ENCODE results near the gene THOC6. TPM values are rescaled to one million over a fixed set of nuclear protein-coding genes. Genes with fewer than 3 reads are reported as not detected.

Gene THOC6
- polyA plus RNA-seq, 3 donors: 42.4 to 59.2 (median 57.7) TPM

DNA sequence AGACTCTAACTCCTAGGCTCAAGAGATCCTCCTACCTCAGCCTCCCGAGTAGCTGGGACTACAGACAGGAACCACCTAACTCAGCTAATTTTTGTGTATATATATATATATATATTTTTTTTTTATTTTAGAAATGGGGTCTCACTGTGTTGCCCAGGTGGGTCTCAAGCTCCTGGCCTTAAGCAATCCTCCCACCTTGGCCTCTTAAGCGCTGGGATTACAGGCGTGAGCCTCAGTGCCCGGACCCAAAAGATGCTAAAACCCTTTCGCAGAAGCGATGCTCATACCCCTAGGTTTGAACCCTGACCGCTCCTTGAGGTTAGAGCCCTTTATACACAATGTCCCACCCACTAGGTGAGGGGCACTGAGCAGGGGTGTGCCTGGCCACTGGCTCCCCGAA lies 13.3 kb upstream of the THOC6 start:
- Histone ChIP-seq H3K27me3 (ENCODE audit: control insufficient read depth in 2 of 2, insufficient read depth in 2 of 2, low read length in 2 of 2) (peaks cover 0 to 31% of the 10 kb centered on the region in 2 donors), H3K36me3 (replicated peaks in 1 of 2; ENCODE audit: control insufficient read depth in 1 of 2, insufficient read depth in 2 of 2, low read length in 2 of 2) (no peaks in the 10 kb centered on the region), H3K27ac (ENCODE audit: low read depth in 1 of 2, low read length in 2 of 2) (no peak overlapping the region), H3K4me2 (replicated peaks; ENCODE audit: extremely low read depth, low read length, poor library complexity, severe bottlenecking) (no peak overlapping the region), H3K9ac (ENCODE audit: insufficient read depth, low read length, poor library complexity, severe bottlenecking) (no peak overlapping the region), H2AFZ (ENCODE audit: insufficient read depth, low read depth, low read length, poor library complexity, severe bottlenecking) (no peak overlapping the region), H3K79me2 (ENCODE audit: insufficient read depth, low read length) (no peaks in the 10 kb centered on the region), H4K20me1 (ENCODE audit: insufficient read depth, low read length) (no peaks in the 10 kb centered on the region), H3K9me3 (replicated peaks in 1 of 2; ENCODE audit: control insufficient read depth in 1 of 2, insufficient read depth in 1 of 2, low read length in 2 of 2) (no peaks in the 10 kb centered on the region), H3K4me1 (ENCODE audit: control insufficient read depth in 1 of 2, insufficient read depth in 2 of 2, low read length in 2 of 2) (peaks cover 41 to 47% of the 10 kb centered on the region in 2 donors), H3K4me3 (replicated peaks in 1 of 3; ENCODE audit: low read depth in 2 of 3, low read length in 3 of 3) (no peak overlapping the region)
- Mint-ChIP-seq H3K27ac (no peak overlapping the region), H3K27me3 (ENCODE audit: low read depth in 3 of 3) (peaks cover 28 to 41% (median 31%) of the 10 kb centered on the region in 3 donors), H3K4me1 (peaks cover 46% of the 10 kb centered on the region), H3K36me3 (peaks cover 5 to 6% of the 10 kb centered on the region in 2 donors), H3K4me3 (no peak overlapping the region), H3K9me3 (peaks cover 0 to 2% (median 0%) of the 10 kb centered on the region in 7 donors)
- intact Hi-C loops (cut with micrococcal nuclease): no loop called here
- TF ChIP-seq CTCF (IDR thresholded peaks at IDR 0.05): no peak
- 97% methylated on average over 6 of the region's 8 CpGs for WGBS (ENCODE audit: insufficient coverage)
- no peak for DNase-seq

DNA sequence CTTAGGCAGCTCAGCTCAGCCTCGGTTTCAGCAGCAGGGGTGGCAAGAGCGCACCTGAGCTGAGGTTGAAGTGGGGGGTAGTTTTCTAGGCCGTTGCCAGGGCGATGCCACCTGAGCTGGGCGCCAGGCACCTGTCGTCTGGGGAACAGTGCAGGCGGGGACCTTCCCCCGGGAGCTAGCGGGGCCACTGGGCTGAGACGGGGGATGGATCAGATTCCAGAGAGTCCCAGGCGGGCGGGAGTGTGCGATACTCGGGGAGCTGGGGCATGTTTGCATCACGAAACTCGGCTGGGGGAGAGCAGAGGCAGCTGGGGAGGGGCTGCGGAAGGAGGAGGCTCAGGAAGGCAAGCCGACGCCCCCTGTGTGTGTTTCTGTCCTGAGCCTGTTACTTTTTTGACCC lies 11.6 kb upstream of the THOC6 start:
- Histone ChIP-seq H3K27me3 (ENCODE audit: control insufficient read depth in 2 of 2, insufficient read depth in 2 of 2, low read length in 2 of 2) (peaks cover 0 to 35% of the 10 kb centered on the region in 2 donors), H3K4me2 (replicated peaks; ENCODE audit: extremely low read depth, low read length, poor library complexity, severe bottlenecking) (no peak overlapping the region), H3K4me3 (replicated peaks in 1 of 3; ENCODE audit: low read depth in 2 of 3, low read length in 3 of 3) (no peak overlapping the region), H2AFZ (ENCODE audit: insufficient read depth, low read depth, low read length, poor library complexity, severe bottlenecking) (no peak overlapping the region), H3K79me2 (ENCODE audit: insufficient read depth, low read length) (no peaks in the 10 kb centered on the region), H3K27ac (ENCODE audit: low read depth in 1 of 2, low read length in 2 of 2) (no peak overlapping the region), H3K36me3 (replicated peaks in 1 of 2; ENCODE audit: control insufficient read depth in 1 of 2, insufficient read depth in 2 of 2, low read length in 2 of 2) (no peaks in the 10 kb centered on the region), H4K20me1 (ENCODE audit: insufficient read depth, low read length) (no peaks in the 10 kb centered on the region), H3K9ac (ENCODE audit: insufficient read depth, low read length, poor library complexity, severe bottlenecking) (no peak overlapping the region), H3K4me1 (ENCODE audit: control insufficient read depth in 1 of 2, insufficient read depth in 2 of 2, low read length in 2 of 2) (peaks cover 23 to 30% of the 10 kb centered on the region in 2 donors), H3K9me3 (replicated peaks in 1 of 2; ENCODE audit: control insufficient read depth in 1 of 2, insufficient read depth in 1 of 2, low read length in 2 of 2) (no peaks in the 10 kb centered on the region)
- H3K27me3 Mint-ChIP-seq (ENCODE audit: low read depth in 3 of 3): peaks cover 32 to 47% (median 36%) of the 10 kb centered on the region in 3 donors
- intact Hi-C loops (cut with micrococcal nuclease): no loop called here
- peak overlapping the region in 1 of 2 donors; percentile 67 for H3K4me3 Mint-ChIP-seq
- DNase-seq: no peak
- H3K36me3 Mint-ChIP-seq: no peaks in the 10 kb centered on the region
- no peak overlapping the region for H3K27ac Mint-ChIP-seq
- no peak for TF ChIP-seq CTCF (IDR thresholded peaks at IDR 0.05)
- H3K9me3 Mint-ChIP-seq: peaks cover 0 to 2% (median 0%) of the 10 kb centered on the region in 7 donors
- H3K4me1 Mint-ChIP-seq: peaks cover 30% of the 10 kb centered on the region
- 47% methylated on average over 17 of the region's 19 CpGs for WGBS (ENCODE audit: insufficient coverage)
